Inflammatory macrophage treated with lipopolysaccharide for 4 hours (primary cell): Measurements from ENCODE around the gene SPRTN.
"Not testable (repeated sequence)": the region's sequence is repeated elsewhere in the genome, so short reads cannot be mapped to it uniquely, and the experiment has no call there.

Experiments used
- DNase-seq: peaks from one replicate; pipeline ENCODE4 v3.0.0-alpha.2; 2020

The SPRTN gene

DNA sequence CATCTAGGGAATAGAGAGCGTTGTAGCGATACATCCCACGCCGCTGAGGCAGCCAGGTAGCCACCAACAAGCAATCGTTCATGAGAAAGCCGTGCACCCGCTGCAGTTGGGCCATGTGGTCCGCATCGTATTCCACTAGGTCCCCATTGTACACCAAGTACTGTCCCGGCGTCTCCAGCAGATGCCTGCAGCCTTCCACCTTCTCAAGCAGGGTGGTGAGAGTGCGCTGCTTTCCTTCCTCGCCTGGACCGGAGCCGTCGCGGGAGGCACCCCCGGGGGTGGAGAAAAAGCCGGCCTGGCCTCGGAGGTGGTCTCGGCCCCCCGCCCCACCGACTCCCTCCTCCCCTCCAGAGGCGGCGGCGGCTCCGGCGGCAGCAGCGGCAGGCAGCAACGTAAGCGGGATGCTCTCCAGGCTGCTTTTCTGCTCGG is 1.0 kb upstream of the SPRTN start:
- no peak for DNase-seq

DNA sequence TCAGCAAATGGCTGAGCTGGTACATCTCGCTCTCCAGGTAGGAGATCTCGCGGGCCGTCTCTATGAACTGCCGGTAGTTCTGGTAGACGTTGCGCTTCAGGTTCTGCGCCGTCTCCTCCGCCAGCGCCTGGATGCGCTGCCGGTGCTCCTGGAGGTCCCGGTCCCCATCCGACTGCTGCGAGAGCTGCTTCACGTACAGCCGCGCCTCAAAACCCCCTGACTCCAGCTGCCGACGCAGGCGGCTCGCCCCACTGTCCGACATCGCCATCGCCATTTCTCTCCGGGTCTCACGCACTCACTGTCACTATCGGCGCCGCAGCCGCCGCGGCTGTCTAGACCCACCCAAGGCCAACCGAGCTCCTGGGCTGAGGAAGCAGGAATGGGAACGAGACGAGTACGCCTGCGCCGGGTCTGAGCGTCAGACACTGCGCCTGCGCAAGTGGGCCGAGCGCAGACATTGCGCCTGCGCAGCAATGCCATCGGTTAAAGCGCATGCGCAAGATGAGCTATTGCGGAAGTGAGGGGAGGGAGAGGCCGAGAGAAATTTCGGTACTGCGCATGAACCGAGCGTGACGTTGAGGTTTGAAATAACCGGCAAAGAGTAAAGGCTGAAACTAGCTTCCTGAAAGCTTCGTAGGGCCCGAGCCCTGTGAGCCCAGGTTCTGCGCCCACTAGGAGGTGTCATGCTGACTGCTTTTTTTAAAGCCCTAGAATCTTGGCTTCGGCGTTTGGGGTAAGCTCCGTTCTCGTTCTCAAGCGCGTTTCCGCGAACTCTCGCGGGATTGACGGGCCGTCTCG is 422 bp upstream of the SPRTN start, which contains the start of gene EXOC8:
Gene EXOC8, minus strand, starts transcription at position 381 of the 798 bp plus-strand sequence. Its CDS starts 107 bp downstream, at position 274.
- DNase-seq: peak; percentile 97

DNA sequence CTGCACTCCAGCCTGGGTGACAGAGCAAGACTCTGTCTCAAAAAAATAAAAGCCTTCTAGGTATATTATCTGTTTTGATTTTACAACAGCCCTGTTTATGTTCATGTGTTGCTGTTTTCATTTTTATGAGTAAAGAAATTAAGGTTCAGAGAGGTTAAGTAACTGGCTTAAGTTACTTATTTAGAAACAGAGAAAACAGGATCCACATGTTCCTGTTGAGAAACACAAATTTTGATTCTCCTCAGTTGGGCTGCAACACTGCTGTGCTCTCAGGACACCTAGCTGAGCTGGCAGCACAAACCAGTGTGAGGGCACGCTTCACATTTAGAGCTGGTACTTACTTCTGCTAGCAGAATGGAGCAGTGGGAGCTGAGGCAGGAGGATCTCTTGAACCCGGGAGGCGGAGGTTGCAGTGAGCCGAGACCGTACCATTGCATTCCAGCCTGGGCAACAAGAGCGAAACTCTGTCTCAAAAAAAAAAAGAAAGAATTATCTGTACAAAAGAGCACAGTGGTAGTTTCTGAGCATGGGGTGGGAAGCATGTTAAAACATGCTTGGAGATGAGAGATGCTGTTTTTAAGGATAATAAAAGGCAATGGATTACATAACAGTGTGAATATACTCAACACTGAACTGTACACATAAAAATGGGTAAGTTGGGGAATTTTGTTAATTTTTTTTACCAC is 2.4 kb downstream of the SPRTN start:
- no peak for DNase-seq

GRCh38 chr1:231347961-231348360 is 9.9 kb downstream of the SPRTN start:
- DNase-seq: no peak

- DNase-seq: no peak
Measured at GRCh38 chr1:231348442-231348841, 10.3 kb downstream of the SPRTN start.

DNA sequence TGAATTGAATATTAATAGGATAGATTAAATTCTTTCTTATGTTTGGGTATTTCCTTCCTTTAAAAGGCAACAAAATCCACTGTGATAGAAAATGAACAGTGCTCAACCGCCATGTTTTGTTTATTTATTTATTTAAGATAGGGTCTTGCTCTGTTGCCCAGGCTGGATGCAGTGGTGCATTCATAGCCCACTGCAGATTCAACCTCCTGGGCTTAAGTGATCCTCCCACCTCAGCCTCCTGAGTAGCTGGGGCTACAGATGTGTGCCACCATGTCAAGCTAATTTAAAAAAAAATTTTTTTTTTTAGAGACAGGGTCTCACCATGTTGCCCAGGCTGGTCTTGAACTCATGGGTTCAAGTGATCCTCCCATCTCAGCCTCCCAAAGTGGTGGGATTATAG is 10.8 kb downstream of the SPRTN start:
- not testable (repeated sequence) for DNase-seq

DNA sequence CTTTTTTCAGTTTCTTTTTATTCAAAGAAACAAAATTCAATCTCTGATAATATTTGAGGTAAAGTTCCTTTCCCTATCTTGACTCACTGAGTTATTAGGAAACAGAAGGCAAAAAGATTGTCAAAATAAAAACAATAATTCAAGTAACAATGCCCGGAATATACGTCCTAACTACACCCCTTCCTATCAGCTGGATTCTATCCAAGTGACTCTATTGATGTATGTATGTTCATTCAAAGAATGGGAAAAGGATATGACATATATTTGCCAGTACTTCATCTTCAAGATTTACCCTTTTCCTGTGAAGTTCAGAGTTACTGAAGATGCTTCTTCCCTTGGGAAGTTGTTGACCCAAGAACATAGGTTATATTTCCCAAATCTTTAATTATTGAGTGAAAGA is 13.7 kb downstream of the SPRTN start:
- DNase-seq: no peak

GRCh38 chr1:231353086-231353485 is 15.0 kb downstream of the SPRTN start:
- DNase-seq: no peak

- DNase-seq: no peak
Measured at GRCh38 chr1:231354330-231355020, 16.4 kb downstream of the SPRTN start.

GRCh38 chr1:231355171-231355570 is 17.1 kb downstream of the SPRTN start:
- DNase-seq: no peak

- DNase-seq: no peak
Measured at GRCh38 chr1:231357187-231357772, 19.2 kb downstream of the SPRTN start.

GRCh38 chr1:231357831-231358354 is 19.8 kb downstream of the SPRTN start:
- peak; percentile 77 for DNase-seq

- peak; percentile 89 for DNase-seq
Measured at GRCh38 chr1:231359113-231359512, 21.0 kb downstream of the SPRTN start.

DNA sequence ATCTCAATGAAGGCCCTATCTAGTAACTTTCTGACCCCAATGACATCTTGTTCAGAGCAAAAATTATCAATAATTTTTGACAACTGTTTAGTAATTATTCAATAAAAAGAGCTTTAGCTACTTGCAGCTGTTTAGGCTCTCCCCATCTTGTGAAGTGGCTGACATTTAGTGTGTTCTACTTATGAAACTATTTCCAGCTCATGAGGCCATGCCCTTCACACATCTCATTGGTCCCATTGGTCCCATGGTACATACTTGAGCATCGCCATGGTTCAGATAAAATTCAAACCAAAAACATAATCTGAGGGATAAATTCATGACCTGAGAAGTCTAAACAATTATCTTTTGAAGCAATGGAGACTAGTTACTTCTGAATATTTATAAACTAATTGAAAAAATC is 24.2 kb downstream of the SPRTN start:
- no peak for DNase-seq

- DNase-seq: no peak
Measured at GRCh38 chr1:231363624-231364023, 25.5 kb downstream of the SPRTN start.

DNA sequence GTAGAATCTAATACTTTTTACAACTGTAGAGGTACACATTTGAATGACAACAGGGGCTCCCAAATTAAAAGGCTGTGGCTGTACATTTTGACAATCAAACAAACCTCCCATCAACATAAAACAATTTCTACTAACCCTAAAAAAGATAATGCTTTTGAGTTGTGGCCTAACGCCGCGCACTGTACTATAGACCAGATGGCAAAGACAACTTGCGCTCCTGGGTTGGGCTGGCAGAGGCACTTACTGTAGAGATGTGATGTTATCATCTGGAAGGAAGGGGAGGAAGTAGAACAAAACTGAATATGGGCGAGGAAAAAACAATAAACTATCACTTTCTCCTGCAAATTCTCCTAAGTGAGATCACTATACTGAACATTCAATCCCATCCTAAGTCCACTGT is 26.1 kb downstream of the SPRTN start:
- DNase-seq: no peak

- DNase-seq: no peak
Measured at GRCh38 chr1:231369282-231369681, 31.2 kb downstream of the SPRTN start.

- DNase-seq: no peak
Measured at GRCh38 chr1:231372501-231372900, 34.4 kb downstream of the SPRTN start.

GRCh38 chr1:231374394-231374793 is 36.3 kb downstream of the SPRTN start:
- DNase-seq: no peak

DNA sequence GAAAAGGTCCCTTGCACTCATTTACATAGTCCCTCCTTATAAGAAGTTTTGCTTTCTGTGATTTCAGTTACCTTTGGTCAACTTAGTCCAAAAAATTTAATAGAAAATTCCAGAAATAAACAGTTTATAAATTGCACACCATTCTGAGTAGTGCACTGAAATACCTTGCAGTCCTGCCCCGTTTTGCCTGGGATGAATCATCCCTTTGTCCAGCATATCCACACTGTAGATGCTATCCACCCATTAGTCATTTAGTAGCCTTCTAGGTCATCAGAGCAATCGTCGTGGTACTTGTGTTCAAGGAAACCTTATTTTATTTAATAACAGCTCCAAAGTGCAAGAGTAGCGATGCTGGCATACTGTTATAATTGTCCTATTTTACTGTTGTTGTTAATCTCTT is 38.0 kb downstream of the SPRTN start:
- no peak for DNase-seq

DNA sequence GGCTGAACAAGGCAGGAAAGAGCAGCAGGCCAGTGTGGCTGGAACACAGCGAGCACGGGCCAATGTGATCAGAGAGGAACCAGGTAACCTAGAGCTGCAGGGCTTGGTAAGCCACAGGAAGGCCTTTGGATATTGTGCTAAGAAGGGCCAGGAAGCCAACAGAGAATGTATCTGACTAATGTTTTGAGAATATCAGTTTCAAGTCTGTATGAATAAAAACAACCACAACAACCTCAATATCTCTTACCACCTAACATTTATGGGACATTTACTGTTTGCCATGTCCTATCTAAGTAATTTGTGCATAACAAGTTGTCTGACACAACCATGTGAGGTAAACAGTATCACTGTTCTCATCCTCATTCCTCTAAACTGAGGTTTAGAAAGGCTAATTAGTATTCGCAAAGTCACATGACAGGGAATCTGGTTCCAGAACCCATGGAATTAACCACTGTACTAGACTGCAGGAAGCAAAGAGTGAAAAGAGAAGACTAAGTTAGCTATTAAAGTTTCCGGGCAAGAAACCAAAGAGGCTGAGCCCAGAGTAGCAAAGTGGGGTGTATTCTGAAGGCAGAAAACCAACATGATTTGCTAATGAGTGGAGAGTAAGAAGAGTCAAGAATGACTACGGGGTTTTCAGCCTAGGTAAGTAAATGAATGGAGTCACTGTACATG is 38.9 kb downstream of the SPRTN start:
- no peak for DNase-seq

DNA sequence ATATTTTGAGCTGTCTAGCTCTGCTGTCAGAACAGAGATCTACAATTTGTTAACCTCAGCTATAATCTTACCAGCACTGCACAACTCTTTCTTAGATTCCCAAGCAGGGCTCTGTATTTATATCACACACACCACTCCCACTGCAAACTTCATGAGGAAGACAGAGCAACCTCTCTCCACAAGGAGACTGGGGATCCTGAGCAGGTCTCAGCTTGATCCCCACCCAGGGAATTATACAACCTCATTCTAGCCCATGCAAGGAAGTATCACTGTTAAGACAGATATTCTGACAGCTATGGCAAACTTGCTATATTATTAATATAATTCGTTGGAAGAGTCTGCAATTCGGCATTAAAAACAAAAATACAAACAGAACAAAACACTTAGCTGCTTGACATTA is 43.6 kb downstream of the SPRTN start:
- DNase-seq: no peak
